ENCODE data around the gene TMEM141. TPM values are rescaled to one million over a fixed set of nuclear protein-coding genes. Genes with fewer than 3 reads are reported as not detected.

The TMEM141 gene
- polyA plus RNA-seq, 1 donor from 2014 or later = 30.1 TPM

DNA sequence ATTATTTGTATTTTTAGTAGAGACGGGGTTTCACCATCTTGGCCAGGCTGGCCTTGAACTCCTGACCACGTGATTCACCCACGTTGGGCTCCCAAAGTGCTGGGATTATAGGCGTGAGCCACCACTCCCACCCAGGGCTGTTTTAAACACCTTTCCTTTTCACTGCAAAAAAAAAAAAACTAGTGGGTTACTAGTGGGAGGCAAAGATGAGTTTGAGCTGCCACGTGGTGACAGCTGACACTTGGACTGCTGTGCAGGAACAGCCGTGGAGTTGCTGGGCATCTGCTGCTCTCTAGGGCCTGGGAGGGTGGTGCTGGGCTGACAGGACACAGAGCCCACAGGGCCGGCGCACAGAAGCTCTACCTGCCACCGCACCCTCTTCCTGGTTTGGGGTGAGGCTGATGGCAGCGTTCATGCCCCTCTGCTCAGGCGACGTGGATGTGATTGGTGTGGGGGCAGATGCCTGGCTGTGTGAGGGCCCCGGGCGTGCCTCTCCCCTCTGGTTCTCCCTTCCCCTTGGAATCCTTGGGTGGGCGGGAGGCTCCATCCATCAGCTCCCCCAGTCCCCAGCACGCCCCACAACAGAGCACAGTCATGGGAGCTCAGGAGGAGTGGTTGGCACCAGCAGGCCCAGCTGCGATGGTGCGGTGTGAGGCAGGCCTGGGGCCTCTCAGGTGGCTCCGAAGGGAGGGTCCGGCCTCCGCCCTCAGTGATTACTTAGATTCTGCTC is 33.5 kb downstream of the TMEM141 start:
- Histone ChIP-seq H3K4me3 (ENCODE audit: low read length) (no peak overlapping the region), H2AFZ (ENCODE audit: low read depth, low read length) (no peak overlapping the region), H3K27ac (ENCODE audit: low read length) (no peak overlapping the region), H3K36me3 (ENCODE audit: insufficient read depth, low read length) (peaks cover 1% of the 10 kb centered on the region), H3K4me2 (ENCODE audit: low read length) (no peak overlapping the region), H3K9me2 (ENCODE audit: insufficient read depth, low read length) (no peaks in the 10 kb centered on the region), H3F3A (ENCODE audit: insufficient read depth, low read length, poor library complexity, severe bottlenecking) (no peaks in the 10 kb centered on the region), H3K9ac (ENCODE audit: low read length) (no peak overlapping the region), H3K79me2 (replicated peaks; ENCODE audit: insufficient read depth, low read length) (no peaks in the 10 kb centered on the region), H4K20me1 (ENCODE audit: insufficient read depth) (no peaks in the 10 kb centered on the region), H3K27me3 (ENCODE audit: insufficient read depth, low read depth, low read length) (no peaks in the 10 kb centered on the region), H3K9me3 (ENCODE audit: low read length) (no peaks in the 10 kb centered on the region)
- TF ChIP-seq, protein P1, sequence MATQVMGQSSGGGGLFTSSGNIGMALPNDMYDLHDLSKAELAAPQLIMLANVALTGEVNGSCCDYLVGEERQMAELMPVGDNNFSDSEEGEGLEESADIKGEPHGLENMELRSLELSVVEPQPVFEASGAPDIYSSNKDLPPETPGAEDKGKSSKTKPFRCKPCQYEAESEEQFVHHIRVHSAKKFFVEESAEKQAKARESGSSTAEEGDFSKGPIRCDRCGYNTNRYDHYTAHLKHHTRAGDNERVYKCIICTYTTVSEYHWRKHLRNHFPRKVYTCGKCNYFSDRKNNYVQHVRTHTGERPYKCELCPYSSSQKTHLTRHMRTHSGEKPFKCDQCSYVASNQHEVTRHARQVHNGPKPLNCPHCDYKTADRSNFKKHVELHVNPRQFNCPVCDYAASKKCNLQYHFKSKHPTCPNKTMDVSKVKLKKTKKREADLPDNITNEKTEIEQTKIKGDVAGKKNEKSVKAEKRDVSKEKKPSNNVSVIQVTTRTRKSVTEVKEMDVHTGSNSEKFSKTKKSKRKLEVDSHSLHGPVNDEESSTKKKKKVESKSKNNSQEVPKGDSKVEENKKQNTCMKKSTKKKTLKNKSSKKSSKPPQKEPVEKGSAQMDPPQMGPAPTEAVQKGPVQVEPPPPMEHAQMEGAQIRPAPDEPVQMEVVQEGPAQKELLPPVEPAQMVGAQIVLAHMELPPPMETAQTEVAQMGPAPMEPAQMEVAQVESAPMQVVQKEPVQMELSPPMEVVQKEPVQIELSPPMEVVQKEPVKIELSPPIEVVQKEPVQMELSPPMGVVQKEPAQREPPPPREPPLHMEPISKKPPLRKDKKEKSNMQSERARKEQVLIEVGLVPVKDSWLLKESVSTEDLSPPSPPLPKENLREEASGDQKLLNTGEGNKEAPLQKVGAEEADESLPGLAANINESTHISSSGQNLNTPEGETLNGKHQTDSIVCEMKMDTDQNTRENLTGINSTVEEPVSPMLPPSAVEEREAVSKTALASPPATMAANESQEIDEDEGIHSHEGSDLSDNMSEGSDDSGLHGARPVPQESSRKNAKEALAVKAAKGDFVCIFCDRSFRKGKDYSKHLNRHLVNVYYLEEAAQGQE (IDR thresholded peaks at IDR 0.05; ENCODE audit: borderline replicate concordance) = no peak
- TF ChIP-seq EZH2 (IDR thresholded peaks at IDR 0.05; ENCODE audit: borderline replicate concordance, insufficient read depth, low read length, poor library complexity, severe bottlenecking) (no peak), EP300 (conservative IDR thresholded peaks at IDR 0.05; ENCODE audit: poor library complexity, severe bottlenecking) (no peak), MXI1 (conservative IDR thresholded peaks at IDR 0.05; ENCODE audit: poor library complexity, severe bottlenecking) (no peak), TAF1 (IDR thresholded peaks at IDR 0.05; ENCODE audit: low read depth) (no peak), POLR2AphosphoS5 (IDR thresholded peaks at IDR 0.05) (no peak), RAD21 (conservative IDR thresholded peaks at IDR 0.05) (no peak), SMC3 (conservative IDR thresholded peaks at IDR 0.05; ENCODE audit: poor library complexity) (no peak)
- TF ChIP-seq, protein P2, sequence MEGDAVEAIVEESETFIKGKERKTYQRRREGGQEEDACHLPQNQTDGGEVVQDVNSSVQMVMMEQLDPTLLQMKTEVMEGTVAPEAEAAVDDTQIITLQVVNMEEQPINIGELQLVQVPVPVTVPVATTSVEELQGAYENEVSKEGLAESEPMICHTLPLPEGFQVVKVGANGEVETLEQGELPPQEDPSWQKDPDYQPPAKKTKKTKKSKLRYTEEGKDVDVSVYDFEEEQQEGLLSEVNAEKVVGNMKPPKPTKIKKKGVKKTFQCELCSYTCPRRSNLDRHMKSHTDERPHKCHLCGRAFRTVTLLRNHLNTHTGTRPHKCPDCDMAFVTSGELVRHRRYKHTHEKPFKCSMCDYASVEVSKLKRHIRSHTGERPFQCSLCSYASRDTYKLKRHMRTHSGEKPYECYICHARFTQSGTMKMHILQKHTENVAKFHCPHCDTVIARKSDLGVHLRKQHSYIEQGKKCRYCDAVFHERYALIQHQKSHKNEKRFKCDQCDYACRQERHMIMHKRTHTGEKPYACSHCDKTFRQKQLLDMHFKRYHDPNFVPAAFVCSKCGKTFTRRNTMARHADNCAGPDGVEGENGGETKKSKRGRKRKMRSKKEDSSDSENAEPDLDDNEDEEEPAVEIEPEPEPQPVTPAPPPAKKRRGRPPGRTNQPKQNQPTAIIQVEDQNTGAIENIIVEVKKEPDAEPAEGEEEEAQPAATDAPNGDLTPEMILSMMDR (IDR thresholded peaks at IDR 0.05; ENCODE audit: poor library complexity, severe bottlenecking) = no peak

DNA sequence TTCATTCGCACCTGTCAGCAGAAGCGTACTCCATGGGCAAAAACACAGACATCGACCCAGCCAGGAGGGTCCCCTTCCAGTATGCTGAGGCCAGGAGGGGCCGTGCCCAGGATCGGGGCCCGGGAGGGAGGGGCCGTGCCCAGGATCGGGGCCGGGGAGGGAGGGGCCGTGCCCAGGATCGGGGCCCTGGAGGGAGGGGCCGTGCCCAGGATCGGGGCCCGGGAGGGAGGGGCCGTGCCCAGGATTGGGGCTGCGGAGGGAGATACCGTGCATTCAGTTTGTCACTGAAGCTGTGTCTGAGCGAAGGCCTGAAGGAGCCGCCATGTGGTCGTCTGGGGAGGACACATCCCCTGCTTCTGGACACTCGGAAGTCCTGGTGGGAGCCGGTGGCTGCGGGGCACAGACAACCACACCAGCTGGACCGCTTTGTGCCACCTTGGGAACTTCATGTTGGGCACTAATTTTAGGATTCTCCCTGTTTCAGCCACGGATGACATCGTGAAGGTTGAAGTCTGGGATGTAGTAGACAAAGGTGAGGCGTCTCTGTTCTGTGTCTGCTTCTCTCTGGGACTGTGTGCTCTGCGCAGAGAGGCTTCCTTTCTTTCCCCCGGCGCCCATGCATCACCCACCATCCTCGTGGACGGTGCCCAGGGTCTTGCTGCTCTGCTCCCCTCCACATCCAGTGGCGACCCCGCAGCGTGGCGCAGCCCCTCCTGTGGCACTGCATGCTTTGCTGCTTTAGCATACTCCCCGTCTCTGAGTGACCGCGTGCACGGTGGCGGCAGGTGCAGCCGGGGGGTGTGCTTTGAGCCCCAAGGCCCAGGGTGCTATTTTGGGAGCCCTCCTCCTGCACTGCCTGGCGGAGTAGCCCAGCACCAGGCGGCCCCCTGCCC is 34.4 kb downstream of the TMEM141 start:
- Histone ChIP-seq H3K9me2 (ENCODE audit: insufficient read depth, low read length) (no peaks in the 10 kb centered on the region), H3K36me3 (ENCODE audit: insufficient read depth, low read length) (peaks cover 7% of the 10 kb centered on the region), H3K4me2 (ENCODE audit: low read length) (no peak overlapping the region), H3K9ac (ENCODE audit: low read length) (no peak overlapping the region), H3F3A (ENCODE audit: insufficient read depth, low read length, poor library complexity, severe bottlenecking) (no peaks in the 10 kb centered on the region), H3K27me3 (ENCODE audit: insufficient read depth, low read depth, low read length) (no peaks in the 10 kb centered on the region), H2AFZ (ENCODE audit: low read depth, low read length) (no peak overlapping the region), H4K20me1 (ENCODE audit: insufficient read depth) (no peaks in the 10 kb centered on the region), H3K79me2 (replicated peaks; ENCODE audit: insufficient read depth, low read length) (no peaks in the 10 kb centered on the region), H3K27ac (ENCODE audit: low read length) (no peak overlapping the region), H3K4me3 (ENCODE audit: low read length) (no peak overlapping the region), H3K9me3 (ENCODE audit: low read length) (no peaks in the 10 kb centered on the region)
- TF ChIP-seq POLR2AphosphoS5 (IDR thresholded peaks at IDR 0.05) (no peak), MXI1 (conservative IDR thresholded peaks at IDR 0.05; ENCODE audit: poor library complexity, severe bottlenecking) (no peak), TAF1 (IDR thresholded peaks at IDR 0.05; ENCODE audit: low read depth) (no peak), EP300 (conservative IDR thresholded peaks at IDR 0.05; ENCODE audit: poor library complexity, severe bottlenecking) (no peak)
- TF ChIP-seq, protein P1 (IDR thresholded peaks at IDR 0.05; ENCODE audit: borderline replicate concordance) = no peak
- TF ChIP-seq, protein P2 (IDR thresholded peaks at IDR 0.05; ENCODE audit: poor library complexity, severe bottlenecking) = no peak
